ENCODE data around the gene GTPBP1. TPM values are rescaled to one million over a fixed set of nuclear protein-coding genes. Genes with fewer than 3 reads are reported as not detected.

Gene GTPBP1
- total RNA-seq, 1 experiment from 2014 or later: 94.7 TPM

DNA sequence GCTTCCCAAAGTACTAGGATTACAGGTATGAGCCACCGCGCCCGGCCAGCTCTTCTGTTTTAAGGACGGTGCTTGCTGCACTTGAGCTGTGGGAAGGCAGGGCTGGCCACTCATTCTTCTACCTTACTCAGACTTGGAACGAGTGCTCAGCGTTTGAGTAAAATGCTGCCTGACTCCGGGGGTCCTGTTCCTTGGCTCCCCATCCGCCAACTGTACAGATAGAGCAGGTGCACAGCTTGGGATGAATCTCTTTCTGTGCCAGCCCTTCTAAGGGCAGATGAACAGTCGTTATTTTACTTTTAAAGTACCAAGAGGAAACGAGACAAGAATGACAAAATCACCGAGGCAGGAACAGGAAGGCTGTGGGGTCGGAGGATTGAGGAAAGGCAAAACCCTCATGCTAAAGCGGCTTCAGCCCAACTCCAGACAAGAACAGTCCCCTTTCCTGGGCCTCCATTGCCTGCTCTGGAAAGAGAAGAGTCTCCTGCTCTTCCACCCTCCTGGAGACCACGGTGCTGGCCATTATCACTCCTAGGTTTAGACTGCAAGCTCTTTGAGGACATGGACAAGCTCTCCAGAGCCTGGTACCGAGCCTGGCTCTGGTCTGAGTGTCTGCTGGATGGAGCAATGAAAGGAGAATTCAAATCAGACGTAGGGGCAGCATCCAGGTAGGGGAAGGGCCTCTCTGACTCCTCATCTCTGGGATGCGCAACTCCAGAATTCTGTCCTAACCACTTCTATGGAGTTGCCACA, 51.1 kb downstream of the GTPBP1 start:
- Histone ChIP-seq H3K4me3 (peak overlapping the region; percentile 89), H2AFZ (peak overlapping the region; percentile 91), H3K27me3 (ENCODE audit: insufficient read depth, low read depth) (no peaks in the 10 kb centered on the region), H3K4me1 (replicated peaks; ENCODE audit: insufficient read depth) (peaks cover 55% of the 10 kb centered on the region), H3K27ac (peak overlapping the region; percentile 56), H3F3A (ENCODE audit: insufficient read depth, low read depth) (peaks cover 40% of the 10 kb centered on the region), H4K20me1 (ENCODE audit: insufficient read depth) (no peaks in the 10 kb centered on the region), H3K9me2 (ENCODE audit: insufficient read depth) (no peaks in the 10 kb centered on the region), H3K36me3 (ENCODE audit: low read depth) (peaks cover 7% of the 10 kb centered on the region), H3K4me2 (peak overlapping the region; percentile 87), H3K79me2 (ENCODE audit: low read depth) (peaks cover 36% of the 10 kb centered on the region), H3K9me3 (ENCODE audit: insufficient read depth, low read depth) (no peaks in the 10 kb centered on the region)
- BruUV-seq (replicated peaks): TSS peak; percentile 56
- CTCF ChIA-PET: interaction anchor here (0.6 kb wide), 1 partner anchor 397 kb away, joined by 4 read pairs; no protein-coding TSS in a partner anchor
- intact Hi-C loops (cut with micrococcal nuclease; ENCODE audit: unreplicated experiment): loop anchor here (10.0 kb wide), 2 partner anchors 228 to 702 kb away; partner anchors contain the start of genes APOBEC3B and PICK1
- POLR2A ChIA-PET (ENCODE audit: unreplicated experiment): interaction anchor here (0.6 kb wide), 1 partner anchor 17 kb away, joined by 4 read pairs; no protein-coding TSS in a partner anchor
- no peak for DNase-seq
- no peak for TF ChIP-seq EZH2 (IDR thresholded peaks at IDR 0.05; ENCODE audit: low read depth)
- TF ChIP-seq, protein P1, sequence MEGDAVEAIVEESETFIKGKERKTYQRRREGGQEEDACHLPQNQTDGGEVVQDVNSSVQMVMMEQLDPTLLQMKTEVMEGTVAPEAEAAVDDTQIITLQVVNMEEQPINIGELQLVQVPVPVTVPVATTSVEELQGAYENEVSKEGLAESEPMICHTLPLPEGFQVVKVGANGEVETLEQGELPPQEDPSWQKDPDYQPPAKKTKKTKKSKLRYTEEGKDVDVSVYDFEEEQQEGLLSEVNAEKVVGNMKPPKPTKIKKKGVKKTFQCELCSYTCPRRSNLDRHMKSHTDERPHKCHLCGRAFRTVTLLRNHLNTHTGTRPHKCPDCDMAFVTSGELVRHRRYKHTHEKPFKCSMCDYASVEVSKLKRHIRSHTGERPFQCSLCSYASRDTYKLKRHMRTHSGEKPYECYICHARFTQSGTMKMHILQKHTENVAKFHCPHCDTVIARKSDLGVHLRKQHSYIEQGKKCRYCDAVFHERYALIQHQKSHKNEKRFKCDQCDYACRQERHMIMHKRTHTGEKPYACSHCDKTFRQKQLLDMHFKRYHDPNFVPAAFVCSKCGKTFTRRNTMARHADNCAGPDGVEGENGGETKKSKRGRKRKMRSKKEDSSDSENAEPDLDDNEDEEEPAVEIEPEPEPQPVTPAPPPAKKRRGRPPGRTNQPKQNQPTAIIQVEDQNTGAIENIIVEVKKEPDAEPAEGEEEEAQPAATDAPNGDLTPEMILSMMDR (conservative IDR thresholded peaks at IDR 0.05): no peak

DNA sequence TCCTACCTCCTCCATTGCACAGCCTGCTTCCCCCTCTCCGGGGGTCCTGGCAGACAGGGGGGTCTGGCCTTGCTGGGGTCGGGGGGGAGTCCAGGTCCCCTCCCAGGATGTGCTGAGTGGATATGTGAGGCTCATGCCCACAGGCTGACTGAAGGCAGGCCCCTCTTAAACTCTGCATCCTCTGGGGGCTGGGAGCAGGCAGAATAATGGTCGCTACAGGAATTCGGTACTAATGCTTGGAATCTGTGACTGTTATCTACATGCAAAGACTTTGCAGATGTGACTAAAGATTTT, 51.7 kb downstream of the GTPBP1 start:
- Histone ChIP-seq H3K27me3 (ENCODE audit: insufficient read depth, low read depth) (no peaks in the 10 kb centered on the region), H3K9me3 (ENCODE audit: insufficient read depth, low read depth) (no peaks in the 10 kb centered on the region), H3K4me1 (replicated peaks; ENCODE audit: insufficient read depth) (peaks cover 53% of the 10 kb centered on the region), H3K4me2 (peak overlapping the region; percentile 87), H2AFZ (no peak overlapping the region), H4K20me1 (ENCODE audit: insufficient read depth) (no peaks in the 10 kb centered on the region), H3K36me3 (ENCODE audit: low read depth) (0 out of 2 replicates have a peak, but pooled peaks cover 2% of the 10 kb centered on the region), H3F3A (ENCODE audit: insufficient read depth, low read depth) (peaks cover 40% of the 10 kb centered on the region), H3K4me3 (peak overlapping the region; percentile 89; the same call in 1 of the 2 replicates), H3K9me2 (ENCODE audit: insufficient read depth) (no peaks in the 10 kb centered on the region), H3K79me2 (ENCODE audit: low read depth) (peaks cover 31% of the 10 kb centered on the region), H3K27ac (no peak overlapping the region)
- CTCF ChIA-PET: interaction anchor here (0.6 kb wide), 1 partner anchor 397 kb away, joined by 4 read pairs; no protein-coding TSS in a partner anchor
- DNase-seq: no peak
- BruUV-seq (replicated peaks): no TSS peak
- POLR2A ChIA-PET (ENCODE audit: unreplicated experiment): no interaction called here
- no peak for TF ChIP-seq EZH2 (IDR thresholded peaks at IDR 0.05; ENCODE audit: low read depth)
- TF ChIP-seq, protein P1 (conservative IDR thresholded peaks at IDR 0.05): no peak
- intact Hi-C loops (cut with micrococcal nuclease; ENCODE audit: unreplicated experiment): loop anchor here (10.0 kb wide), 2 partner anchors 227 to 703 kb away; partner anchors contain the start of genes APOBEC3B and PICK1

DNA sequence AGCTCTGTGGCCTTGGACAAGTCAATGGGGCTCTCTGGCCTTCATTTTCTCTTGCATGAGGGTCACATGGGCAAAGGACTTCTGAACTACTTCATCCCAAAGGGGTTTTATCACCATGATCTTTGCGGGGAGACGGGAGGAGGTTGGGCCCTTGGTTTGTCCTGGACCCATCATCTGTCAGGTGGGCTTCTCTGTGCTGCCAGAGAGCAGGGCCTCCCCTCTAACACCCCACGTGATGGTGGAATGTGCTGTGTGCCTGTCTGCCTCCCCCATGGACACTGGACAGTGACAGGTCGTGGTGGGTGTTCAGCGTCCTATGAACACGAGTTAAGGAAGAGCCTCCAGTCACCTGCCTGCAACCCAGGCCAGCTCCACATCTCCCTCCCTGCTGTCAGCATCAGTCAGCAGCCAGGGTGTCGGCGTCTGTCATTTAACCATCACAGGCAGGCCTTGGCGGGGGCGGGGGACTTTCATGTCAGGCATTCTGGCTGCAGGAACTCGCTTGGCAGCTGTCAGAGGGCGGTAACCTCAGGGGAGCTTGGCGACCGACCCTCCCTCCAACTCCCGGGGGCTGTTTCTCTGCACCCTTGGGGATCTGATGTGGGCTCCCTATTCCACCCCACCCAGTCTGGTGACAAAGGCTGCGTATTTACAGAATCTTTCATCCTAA, 52.7 kb downstream of the GTPBP1 start:
- peaks cover 21% of the 10 kb centered on the region for H3K79me2 ChIP-seq (ENCODE audit: low read depth)
- no peak overlapping the region for H2AFZ ChIP-seq
- ChIA-PET POLR2A (ENCODE audit: unreplicated experiment) (interaction anchor here (0.6 kb wide), 1 partner anchor 1988 kb away, joined by 7 read pairs; no protein-coding TSS in a partner anchor), CTCF (interaction anchor here (0.5 to 0.6 kb wide), 2 partner anchors 246 to 533 kb away, joined by 3 read pairs; no protein-coding TSS in a partner anchor)
- H3K4me2 ChIP-seq: peak overlapping the region; percentile 87; the same call in 1 of the 2 replicates
- BruUV-seq (replicated peaks): no TSS peak
- TF ChIP-seq EZH2 (IDR thresholded peaks at IDR 0.05; ENCODE audit: low read depth): no peak
- TF ChIP-seq, protein P1 (conservative IDR thresholded peaks at IDR 0.05): no peak
- intact Hi-C loops (cut with micrococcal nuclease; ENCODE audit: unreplicated experiment): loop anchor here (10.0 kb wide), 2 partner anchors 226 to 704 kb away; partner anchors contain the start of genes APOBEC3B and PICK1
- no peaks in the 10 kb centered on the region for H3K27me3 ChIP-seq (ENCODE audit: insufficient read depth, low read depth)
- no peaks in the 10 kb centered on the region for H3K9me2 ChIP-seq (ENCODE audit: insufficient read depth)
- no peaks in the 10 kb centered on the region for H4K20me1 ChIP-seq (ENCODE audit: insufficient read depth)
- H3F3A ChIP-seq (ENCODE audit: insufficient read depth, low read depth): peaks cover 33% of the 10 kb centered on the region
- H3K4me3 ChIP-seq: no peak overlapping the region
- H3K27ac ChIP-seq: no peak overlapping the region
- H3K4me1 ChIP-seq (replicated peaks; ENCODE audit: insufficient read depth): peaks cover 43% of the 10 kb centered on the region
- no peaks in the 10 kb centered on the region for H3K9me3 ChIP-seq (ENCODE audit: insufficient read depth, low read depth)
- no peaks in the 10 kb centered on the region for H3K36me3 ChIP-seq (ENCODE audit: low read depth)
- DNase-seq: no peak

All from PC-9 (cell line).